Upper lobe of left lung (tissue), 4 donors: ENCODE measurements around the gene DLEU7.

ENCODE experiments used
- CTCF ChIP-seq, 6 experiments: fragments of 450-650 bp in 4 of 6; fragments of 200-600 bp in 2 of 6; sonication (generic) in 2 of 6; IDR thresholded peaks; one replicate each; pipeline ENCODE4 v1.5.1; 2016 to 2019; ENCODE audit warnings: antibody characterized with exemption in 6 of 6
- POLR2AphosphoS5 ChIP-seq, 2 donors: sonication (generic); formaldehyde crosslinking; IDR thresholded peaks; one replicate each; pipeline ENCODE4 v1.5.1; 2017; ENCODE audit warnings: antibody characterized with exemption in 2 of 2

- TF ChIP-seq CTCF (IDR thresholded peaks at IDR 0.05) (no peak), POLR2AphosphoS5 (IDR thresholded peaks at IDR 0.05) (no peak)
Observed at GRCh38 chr13:50844084-50844875, 788 bp upstream of the DLEU7 start.
